Upper lobe of right lung (tissue), 1 donor: ENCODE results near the gene OR6B1. TPM values are rescaled to one million over a fixed set of nuclear protein-coding genes. Genes with fewer than 3 reads are reported as not detected.

Experiments used
- ATAC-seq: fragments of 200-7000 bp; cut with Tn5 transposase; one replicate; pipeline ENCODE4 v1.9.1; 2020; ENCODE audit warnings: mild to moderate bottlenecking, moderate library complexity
- DNase-seq: peaks from one replicate; pipeline ENCODE4 v3.0.0-alpha.2; 2020
- H3K27ac ChIP-seq: fragments of 200-600 bp; one replicate; pipeline ENCODE4 v1.8.0; 2022
- H3K27me3 ChIP-seq: fragments of 200-600 bp; one replicate; pipeline ENCODE4 v1.8.0; 2022; ENCODE audit warnings: mild to moderate bottlenecking
- H3K36me3 ChIP-seq: fragments of 200-600 bp; one replicate; pipeline ENCODE4 v1.8.0; 2022
- H3K4me1 ChIP-seq: fragments of 200-600 bp; one replicate; pipeline ENCODE4 v1.8.0; 2022
- H3K4me3 ChIP-seq: fragments of 200-600 bp; one replicate; pipeline ENCODE4 v1.8.0; 2022; ENCODE audit warnings: mild to moderate bottlenecking
- H3K9me3 ChIP-seq: fragments of 200-600 bp; one replicate; pipeline ENCODE4 v1.8.0; 2022
- CTCF ChIP-seq: fragments of 200-600 bp; IDR thresholded peaks from one replicate; pipeline ENCODE4 v1.8.0; 2022; ENCODE audit warnings: antibody characterized with exemption
- intact Hi-C: fragments of 100-400 bp; cut with DNase I; formaldehyde crosslinking; loops from one replicate; pipeline ENCODE4 v1.11.0; 2022
- total RNA-seq: library from RNA; stranded (reverse); fragmentation: NEBNext Ultra II Directional; extraction: Animal tissue kit (Norgen Biotek cat#: 25700); gene quantifications from one replicate; pipeline ENCODE4 v1.2.1, GENCODE V29; 2021
- donor health status: DM: no; HTN: yes; CAD: no; lungs with severe emphysema.

OR6B1 gene
- total RNA-seq, 1 donor from 2014 or later, result not detected

- no peak overlapping the region for H3K4me3 ChIP-seq
- no peaks in the 10 kb centered on the region for H3K9me3 ChIP-seq
- H3K27me3 ChIP-seq, result no peaks in the 10 kb centered on the region
- ATAC-seq (no peak), DNase-seq (no peak)
- no peaks in the 10 kb centered on the region for H3K4me1 ChIP-seq
- intact Hi-C loops, result no loop called here
- no peaks in the 10 kb centered on the region for H3K36me3 ChIP-seq
- TF ChIP-seq CTCF, result no peak
- H3K27ac ChIP-seq, result no peak overlapping the region
These were observed 16.2 kb upstream of the OR6B1 start for GRCh38 chr7:143983960-143984359.

- DNase-seq, result no peak
- H3K27me3 ChIP-seq, result no peaks in the 10 kb centered on the region
- intact Hi-C loops, result no loop called here
- H3K27ac ChIP-seq, result no peak overlapping the region
- no peaks in the 10 kb centered on the region for H3K9me3 ChIP-seq
- no peak overlapping the region for H3K4me3 ChIP-seq
- TF ChIP-seq CTCF, result no peak
- no peaks in the 10 kb centered on the region for H3K4me1 ChIP-seq
- H3K36me3 ChIP-seq, result no peaks in the 10 kb centered on the region
- no peak for ATAC-seq
These were observed 12.6 kb upstream of the OR6B1 start for GRCh38 chr7:143987513-143987912.

- Histone ChIP-seq H3K9me3 (no peaks in the 10 kb centered on the region), H3K27me3 (no peaks in the 10 kb centered on the region), H3K36me3 (no peaks in the 10 kb centered on the region), H3K4me3 (no peak overlapping the region), H3K4me1 (no peaks in the 10 kb centered on the region), H3K27ac (no peak overlapping the region)
- ATAC-seq, result no peak
- intact Hi-C loops, result no loop called here
- DNase-seq, result no peak
- no peak for TF ChIP-seq CTCF
These were observed 11.0 kb upstream of the OR6B1 start for GRCh38 chr7:143988976-143989745.

GRCh38 chr7:143992670-143993069 lies 7.5 kb upstream of the OR6B1 start:
- intact Hi-C loops, result no loop called here
- no peaks in the 10 kb centered on the region for H3K27me3 ChIP-seq
- no peak for DNase-seq
- H3K36me3 ChIP-seq, result no peaks in the 10 kb centered on the region
- no peak for TF ChIP-seq CTCF
- no peaks in the 10 kb centered on the region for H3K4me1 ChIP-seq
- no peaks in the 10 kb centered on the region for H3K9me3 ChIP-seq
- no peak overlapping the region for H3K4me3 ChIP-seq
- no peak for ATAC-seq
- H3K27ac ChIP-seq, result no peak overlapping the region

GRCh38 chr7:143993924-143994323 lies 6.2 kb upstream of the OR6B1 start:
- Histone ChIP-seq H3K4me3 (no peak overlapping the region), H3K4me1 (no peaks in the 10 kb centered on the region), H3K36me3 (no peaks in the 10 kb centered on the region), H3K27me3 (no peaks in the 10 kb centered on the region), H3K9me3 (no peaks in the 10 kb centered on the region), H3K27ac (no peak overlapping the region)
- TF ChIP-seq CTCF, result no peak
- ATAC-seq, result no peak
- intact Hi-C loops, result no loop called here
- no peak for DNase-seq

GRCh38 chr7:144001543-144001942 lies 1.4 kb downstream of the OR6B1 start:
- TF ChIP-seq CTCF, result no peak
- no peak for ATAC-seq
- H3K4me3 ChIP-seq, result no peak overlapping the region
- no peaks in the 10 kb centered on the region for H3K27me3 ChIP-seq
- no peaks in the 10 kb centered on the region for H3K9me3 ChIP-seq
- no peaks in the 10 kb centered on the region for H3K4me1 ChIP-seq
- DNase-seq, result no peak
- no peak overlapping the region for H3K27ac ChIP-seq
- H3K36me3 ChIP-seq, result no peaks in the 10 kb centered on the region
- intact Hi-C loops, result no loop called here
